Left ventricle myocardium inferior (tissue), 1 donor: ENCODE data around the gene ANTXR1. TPM values are rescaled to one million over a fixed set of nuclear protein-coding genes. Genes with fewer than 3 reads are reported as not detected.
"Not testable (repeated sequence)": the region's sequence is repeated elsewhere in the genome, so short reads cannot be mapped to it uniquely, and the experiment has no call there.

Experiments used
- DNase-seq: peaks from one replicate; pipeline ENCODE4 v3.0.0-alpha.2; 2020
- H3K27ac ChIP-seq: fragments of 200-600 bp; replicated peaks from 2 replicates; pipeline ENCODE4 v1.8.0; 2021
- H3K27me3 ChIP-seq: fragments of 200-600 bp; 2 replicates; pipeline ENCODE4 v1.8.0; 2021; ENCODE audit warnings: low read depth
- H3K36me3 ChIP-seq: fragments of 200-600 bp; 2 replicates; pipeline ENCODE4 v1.8.0; 2021
- H3K4me1 ChIP-seq: fragments of 200-600 bp; 2 replicates; pipeline ENCODE4 v1.8.0; 2021
- H3K4me3 ChIP-seq: fragments of 200-600 bp; 2 replicates; pipeline ENCODE4 v1.8.0; 2021; ENCODE audit warnings: mild to moderate bottlenecking, moderate library complexity
- H3K9me3 ChIP-seq: fragments of 200-600 bp; replicated peaks from 2 replicates; pipeline ENCODE4 v1.8.0; 2021
- CTCF ChIP-seq: fragments of 200-600 bp; IDR thresholded peaks from 2 replicates; pipeline ENCODE4 v1.8.0; 2021; ENCODE audit warnings: antibody characterized with exemption, mild to moderate bottlenecking, borderline replicate concordance
- intact Hi-C: fragments of 100-400 bp; cut with micrococcal nuclease; formaldehyde crosslinking; loops from one replicate; pipeline ENCODE4 v1.11.0; 2022
- total RNA-seq: library from RNA; stranded (reverse); fragmentation: NEBNext Ultra II Directional; extraction: Animal tissue kit (Norgen Biotek cat#: 25700); gene quantifications from one replicate; pipeline ENCODE4 v1.2.1, GENCODE V29; 2021
- donor health status: DM: no; HTN: yes; CAD: no; lungs with severe emphysema.

Gene ANTXR1
- total RNA-seq, 1 donor from 2014 or later = 23.3 TPM

DNA sequence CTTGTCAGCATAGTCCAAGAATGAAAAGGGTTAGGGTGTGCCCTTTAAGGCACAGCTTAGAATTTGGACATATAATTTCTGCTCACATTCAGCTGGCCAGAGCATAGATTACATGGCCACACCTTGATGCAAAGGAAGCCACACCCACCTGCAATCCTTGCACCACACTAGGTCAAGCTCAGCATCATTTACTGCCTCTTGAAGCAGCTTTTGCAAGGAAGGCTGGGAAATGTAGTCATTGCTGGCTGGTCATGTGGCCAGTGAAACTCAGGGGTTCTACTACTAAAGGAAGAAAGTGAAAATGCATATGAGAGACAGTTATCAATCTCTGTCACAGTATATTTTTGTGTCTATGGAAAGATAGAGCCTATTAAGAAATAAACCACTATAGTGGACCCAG lies 214.7 kb downstream of the ANTXR1 start:
- Histone ChIP-seq H3K27me3 (no peaks in the 10 kb centered on the region), H3K4me3 (no peak overlapping the region), H3K27ac (no peak overlapping the region), H3K4me1 (peaks cover 24% of the 10 kb centered on the region), H3K36me3 (no peaks in the 10 kb centered on the region), H3K9me3 (no peaks in the 10 kb centered on the region)
- TF ChIP-seq CTCF = no peak
- no peak for DNase-seq
- intact Hi-C loops = no loop called here

DNA sequence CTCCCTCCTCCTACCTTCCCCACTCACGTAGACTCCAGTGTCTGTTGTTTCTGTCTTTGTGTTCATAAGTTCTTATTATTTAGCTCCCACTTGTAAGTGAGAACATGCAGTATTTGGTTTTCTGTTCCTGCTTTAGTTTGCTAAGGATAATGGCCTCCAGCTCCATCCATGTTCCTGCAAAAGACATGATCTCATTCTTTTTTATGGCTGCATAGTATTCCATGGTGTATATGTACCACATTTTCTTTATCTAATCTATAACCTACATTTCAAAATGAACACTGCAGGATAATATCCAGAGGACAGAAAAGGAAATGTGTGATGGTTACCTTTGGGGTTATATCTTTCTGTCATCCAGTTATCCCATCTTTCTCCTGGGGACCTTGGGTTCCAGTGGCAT lies 218.0 kb downstream of the ANTXR1 start:
- H3K4me1 ChIP-seq, H3K27ac ChIP-seq, intact Hi-C loops, DNase-seq, H3K9me3 ChIP-seq, H3K36me3 ChIP-seq, H3K27me3 ChIP-seq, H3K4me3 ChIP-seq: not testable (repeated sequence)

- H3K4me3 ChIP-seq = no peak overlapping the region
- no peaks in the 10 kb centered on the region for H3K4me1 ChIP-seq
- no peaks in the 10 kb centered on the region for H3K9me3 ChIP-seq
- no peaks in the 10 kb centered on the region for H3K36me3 ChIP-seq
- DNase-seq = no peak
- intact Hi-C loops = no loop called here
- H3K27me3 ChIP-seq = no peaks in the 10 kb centered on the region
- no peak overlapping the region for H3K27ac ChIP-seq
- no peak for TF ChIP-seq CTCF
Measured at GRCh38 chr2:69231612-69232277, 218.8 kb downstream of the ANTXR1 start.

GRCh38 chr2:69235835-69236234 lies 222.9 kb downstream of the ANTXR1 start:
- H3K27me3 ChIP-seq, H3K4me1 ChIP-seq, H3K4me3 ChIP-seq, H3K36me3 ChIP-seq, intact Hi-C loops, DNase-seq, H3K27ac ChIP-seq, H3K9me3 ChIP-seq: not testable (repeated sequence)

GRCh38 chr2:69237070-69237670 lies 224.2 kb downstream of the ANTXR1 start:
- no peak for TF ChIP-seq CTCF
- intact Hi-C loops = no loop called here
- no peaks in the 10 kb centered on the region for H3K9me3 ChIP-seq
- H3K27ac ChIP-seq = no peak overlapping the region
- H3K27me3 ChIP-seq = no peaks in the 10 kb centered on the region
- DNase-seq = no peak
- no peaks in the 10 kb centered on the region for H3K4me1 ChIP-seq
- no peak overlapping the region for H3K4me3 ChIP-seq
- H3K36me3 ChIP-seq = no peaks in the 10 kb centered on the region

GRCh38 chr2:69238449-69239031 lies 225.6 kb downstream of the ANTXR1 start:
- H3K27ac ChIP-seq = no peak overlapping the region

More at GRCh38 chr2:69238449-69239031, 225.6 kb downstream of the ANTXR1 start:
- no peaks in the 10 kb centered on the region for H3K36me3 ChIP-seq
- no peaks in the 10 kb centered on the region for H3K9me3 ChIP-seq
- H3K4me3 ChIP-seq = no peak overlapping the region
- H3K27me3 ChIP-seq = no peaks in the 10 kb centered on the region
- no peak for DNase-seq
- intact Hi-C loops = no loop called here
- no peak for TF ChIP-seq CTCF
- no peaks in the 10 kb centered on the region for H3K4me1 ChIP-seq
